ENCODE results near the gene MED31.
"Not testable (repeated sequence)": the region's sequence is repeated elsewhere in the genome, so short reads cannot be mapped to it uniquely, and the experiment has no call there.

MED31 gene

GRCh38 chr17:6676802-6677157 is 25.4 kb upstream of the MED31 start:
- no peak for DNase-seq

- no peak for DNase-seq
These were observed 23.9 kb upstream of the MED31 start for GRCh38 chr17:6675201-6675825.

DNA sequence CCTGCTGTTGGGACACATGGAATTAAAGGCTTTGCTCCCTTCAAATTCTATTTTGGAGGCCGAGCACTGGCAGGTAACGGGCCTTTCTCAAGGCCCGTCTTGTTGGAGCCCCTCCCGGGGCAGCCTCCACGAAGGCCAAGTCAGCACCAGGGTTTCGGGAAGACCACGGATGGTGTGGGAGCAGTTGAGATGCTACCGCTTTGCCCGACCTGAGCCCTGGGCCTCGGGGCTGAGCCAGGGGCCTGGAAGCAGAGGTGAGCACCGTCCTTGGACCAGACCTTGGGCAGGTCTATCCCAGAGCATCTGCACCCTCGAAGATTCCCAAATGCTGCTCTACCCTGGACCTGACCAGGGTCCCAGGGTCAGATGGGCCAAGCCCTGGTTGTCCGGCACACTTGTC is 23.2 kb upstream of the MED31 start:
- DNase-seq: no peak

DNA sequence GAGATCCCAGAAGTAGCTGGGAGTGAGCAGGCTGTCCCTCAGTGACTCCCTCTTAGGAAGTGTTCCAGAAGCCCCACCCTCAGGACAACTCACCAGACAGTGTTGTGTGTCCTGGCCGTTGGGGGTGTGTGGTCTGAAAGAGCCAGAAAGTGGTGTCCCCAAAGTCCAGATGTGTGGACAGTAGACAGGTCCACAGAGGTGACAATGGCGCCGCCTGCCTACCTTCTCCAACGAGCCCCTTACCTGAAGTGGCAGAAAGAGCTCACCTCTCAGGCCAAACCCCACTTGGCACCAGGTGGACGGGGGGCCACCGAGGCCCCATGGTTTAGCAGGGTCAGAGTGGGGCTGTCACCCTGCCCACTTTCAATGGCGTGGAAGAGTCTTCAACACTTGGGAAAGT is 20.0 kb upstream of the MED31 start:
- DNase-seq: no peak

DNA sequence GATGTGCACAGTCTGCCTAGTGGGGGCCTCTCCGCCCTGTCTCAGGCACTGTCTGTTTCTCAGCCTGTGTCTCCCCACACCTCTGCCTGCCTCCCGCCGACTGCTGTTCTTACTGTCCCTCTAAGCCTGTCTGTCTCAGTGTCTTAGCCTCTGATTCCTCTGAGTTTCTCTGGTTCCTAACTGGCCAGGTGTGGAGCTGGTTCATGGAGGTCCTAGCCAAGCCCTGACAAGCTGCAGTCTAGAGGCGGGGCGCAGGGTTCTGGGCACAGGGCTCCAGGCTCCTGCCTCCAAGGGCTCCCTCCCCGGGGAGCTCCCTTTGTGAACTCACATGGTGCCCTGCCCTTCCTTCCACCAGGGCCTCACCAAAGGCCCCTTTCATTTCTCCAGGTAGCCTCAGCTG is 19.6 kb upstream of the MED31 start:
- DNase-seq: no peak

- DNase-seq: no peak
These were observed 19.2 kb upstream of the MED31 start for GRCh38 chr17:6670571-6670970.

DNA sequence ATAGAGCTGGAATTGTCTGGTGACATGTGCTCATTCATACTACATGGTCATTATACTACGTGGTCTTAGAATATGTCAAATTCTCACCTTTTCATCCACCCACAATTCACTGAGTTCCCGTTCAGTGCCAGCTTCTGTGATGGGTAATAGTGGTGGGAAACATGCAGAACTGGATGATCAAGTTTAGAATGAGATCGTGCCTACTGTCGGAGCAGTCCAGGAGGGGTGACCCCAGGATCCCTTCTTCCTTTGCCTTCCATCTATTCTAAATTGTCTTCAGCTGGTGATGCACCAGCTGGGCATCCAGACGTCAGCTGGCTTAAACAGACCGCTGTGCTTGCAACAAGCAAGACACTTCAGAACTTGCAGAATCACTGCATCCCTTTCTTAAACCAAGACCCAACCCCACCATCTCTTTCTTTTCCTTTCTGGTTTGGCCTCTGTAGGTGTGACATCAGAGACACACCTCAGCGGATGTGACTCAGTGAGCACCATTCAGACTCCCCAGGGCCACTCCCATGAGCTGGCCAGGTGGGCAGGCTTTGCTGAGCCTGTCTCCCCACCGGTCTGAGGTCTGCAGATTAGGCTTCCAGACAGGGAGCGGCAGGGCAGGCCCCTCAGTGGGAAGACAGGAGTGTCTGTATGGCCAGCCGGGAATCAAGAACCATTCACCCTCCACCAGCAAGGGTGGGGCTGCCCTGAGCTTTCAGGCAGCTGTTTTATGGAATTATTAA is 18.2 kb upstream of the MED31 start:
- DNase-seq: no peak

DNA sequence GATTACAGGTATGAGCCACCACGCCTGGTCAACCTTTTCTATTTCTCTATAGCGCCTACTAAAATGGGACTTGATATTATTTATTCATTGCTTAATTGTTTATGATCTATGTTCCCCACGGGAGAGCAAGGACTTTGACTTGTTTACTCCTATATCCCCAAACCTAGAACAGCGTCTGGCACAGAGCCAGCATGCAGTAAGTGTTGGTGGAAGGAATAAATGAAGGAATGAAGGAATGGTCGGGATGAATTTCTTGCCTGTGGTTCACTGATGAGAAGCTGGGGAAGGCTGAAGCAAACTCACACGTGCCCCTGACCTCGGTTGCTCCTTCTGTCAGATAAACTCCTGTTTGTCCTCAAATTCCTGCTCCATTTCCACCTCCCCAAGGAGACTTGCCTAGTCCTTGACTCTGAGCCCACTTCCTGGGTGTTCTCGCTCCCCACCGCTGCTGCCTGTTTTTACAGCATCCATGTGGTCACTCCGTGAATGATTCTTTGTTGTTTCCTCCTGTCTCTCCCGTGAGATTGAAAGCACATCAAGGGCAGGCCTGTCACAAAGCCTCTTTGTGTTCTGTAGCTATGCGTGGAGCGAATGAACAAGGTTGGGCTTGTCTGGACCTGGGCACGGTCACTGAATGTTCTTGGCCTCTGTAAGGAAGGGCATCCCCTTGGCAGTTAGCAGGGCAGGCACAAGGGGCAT is 17.5 kb upstream of the MED31 start:
- DNase-seq: no peak

GRCh38 chr17:6668219-6668618 is 16.8 kb upstream of the MED31 start:
- DNase-seq: no peak

DNA sequence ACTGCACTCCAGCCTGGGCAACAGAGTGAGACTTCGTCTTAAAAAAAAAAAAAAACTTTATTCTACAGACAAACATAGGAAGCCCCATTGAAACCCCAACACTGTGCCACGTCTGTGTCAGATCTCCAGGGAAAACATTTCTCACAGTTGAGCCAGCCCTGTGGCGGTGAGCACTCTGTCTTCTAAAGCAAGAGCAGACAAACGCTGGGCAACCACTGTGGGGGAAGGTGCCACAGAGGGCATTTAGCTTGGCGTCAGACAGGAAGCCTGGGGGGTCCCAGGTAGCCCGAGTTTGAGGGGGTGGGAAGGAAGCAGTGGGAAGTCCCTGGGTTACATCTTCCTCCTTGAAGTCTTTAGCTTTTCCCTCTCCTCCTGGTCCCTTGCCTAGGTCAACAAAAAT is 16.1 kb upstream of the MED31 start:
- no peak for DNase-seq

DNA sequence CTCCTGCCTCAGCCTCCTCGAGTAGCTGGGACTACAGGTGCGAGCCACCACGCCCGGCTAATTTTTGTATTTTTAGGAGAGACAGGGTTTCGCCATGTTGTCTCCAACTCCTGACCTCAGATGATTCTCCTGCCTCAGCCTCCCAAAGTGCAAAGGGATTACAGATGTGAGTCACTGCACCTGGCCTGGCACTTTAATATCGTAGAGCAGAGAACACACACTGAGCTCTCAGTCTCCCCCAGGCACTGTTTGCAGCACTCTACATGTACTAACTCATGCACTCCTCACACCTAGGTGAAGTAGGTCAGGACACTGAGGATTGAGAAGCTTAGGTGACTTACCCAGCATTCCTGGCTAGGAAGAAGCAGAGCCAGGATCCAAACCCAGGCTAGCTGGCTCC is 15.2 kb upstream of the MED31 start:
- no peak for DNase-seq

DNA sequence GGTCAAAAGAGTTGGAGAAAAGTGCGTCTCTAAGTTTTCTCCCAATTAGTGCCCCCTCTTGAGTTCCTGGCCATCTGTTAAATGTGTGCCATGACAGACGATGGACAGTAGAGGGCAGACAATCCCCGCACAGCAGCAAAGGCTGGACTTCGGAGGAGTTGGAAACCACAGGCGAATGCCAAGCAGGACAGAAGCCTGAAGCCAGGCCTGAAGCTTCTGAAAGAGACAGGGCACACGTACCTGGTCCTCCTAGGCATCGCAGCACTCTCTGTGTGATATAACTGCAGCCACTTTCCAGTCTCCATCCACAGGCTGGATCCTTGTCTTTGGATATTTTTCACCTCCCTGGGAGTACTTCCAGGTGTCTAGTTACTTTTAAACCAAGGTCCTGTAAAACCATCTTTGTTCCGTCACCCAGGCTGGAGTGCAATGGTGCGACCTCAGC is 14.7 kb upstream of the MED31 start:
- peak; percentile 19 to 39 for DNase-seq

DNA sequence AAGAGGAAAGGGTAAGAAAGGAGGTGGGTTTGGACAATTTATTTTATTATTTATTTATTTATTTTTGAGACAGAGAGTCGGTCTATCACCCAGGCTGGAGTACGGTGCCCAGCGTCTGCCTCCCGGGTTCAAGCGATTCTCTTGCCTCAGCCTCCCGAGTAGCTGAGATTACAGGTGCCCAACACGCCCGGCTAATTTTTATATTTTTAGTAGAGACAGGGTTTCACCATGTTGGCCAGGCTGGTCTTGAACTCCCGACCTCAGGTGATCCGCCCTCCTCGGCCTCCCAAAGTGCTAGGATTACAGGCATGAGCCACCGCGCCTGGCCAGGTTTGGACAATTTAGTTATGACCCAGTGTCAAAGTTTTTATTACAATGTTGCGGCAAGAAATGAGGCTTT is 11.8 kb upstream of the MED31 start:
- DNase-seq: not testable (repeated sequence)

GRCh38 chr17:6661464-6661848 is 10.1 kb upstream of the MED31 start:
- no peak for DNase-seq

GRCh38 chr17:6660805-6661463 is 9.5 kb upstream of the MED31 start:
- DNase-seq: no peak

DNA sequence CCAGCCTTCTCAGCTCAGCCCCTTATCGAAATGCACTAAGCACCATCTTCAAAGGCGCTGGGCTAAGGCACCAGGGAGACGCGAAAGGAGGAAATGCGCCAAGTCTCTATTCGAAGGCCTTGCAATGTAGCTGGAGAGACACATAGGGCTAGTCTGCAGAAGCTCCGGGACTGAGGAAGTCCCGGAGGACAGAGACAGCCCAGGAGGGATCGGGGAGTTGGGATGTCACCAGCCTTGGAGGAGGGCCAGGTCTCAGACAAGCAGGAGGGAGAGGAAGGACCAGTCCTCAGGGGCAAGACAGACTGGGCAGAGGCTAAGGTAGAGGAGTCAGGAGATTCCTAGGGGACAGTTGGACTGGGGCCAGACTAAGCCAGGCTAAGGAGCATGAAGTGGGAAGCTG is 8.7 kb upstream of the MED31 start:
- DNase-seq: no peak

DNA sequence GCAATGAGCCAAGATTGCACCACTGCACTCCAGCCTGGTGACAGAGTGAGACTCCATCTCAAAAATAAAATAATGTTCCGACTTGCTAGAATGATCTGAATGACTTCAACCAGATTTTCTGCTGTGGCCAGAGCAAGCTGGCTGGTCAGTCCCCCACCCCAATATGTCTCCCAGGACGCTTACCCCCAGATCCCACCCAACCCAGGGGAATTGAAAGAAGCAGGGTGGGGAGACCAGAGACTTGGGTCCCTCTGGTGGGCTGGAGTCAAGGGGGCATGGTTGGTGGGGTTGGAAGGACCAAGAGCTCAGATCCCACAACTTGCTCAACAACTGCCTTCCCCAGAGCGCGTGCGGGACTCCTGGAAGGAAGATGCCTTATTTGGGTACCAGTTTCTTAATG is 7.0 kb upstream of the MED31 start:
- not testable (repeated sequence) for DNase-seq

DNA sequence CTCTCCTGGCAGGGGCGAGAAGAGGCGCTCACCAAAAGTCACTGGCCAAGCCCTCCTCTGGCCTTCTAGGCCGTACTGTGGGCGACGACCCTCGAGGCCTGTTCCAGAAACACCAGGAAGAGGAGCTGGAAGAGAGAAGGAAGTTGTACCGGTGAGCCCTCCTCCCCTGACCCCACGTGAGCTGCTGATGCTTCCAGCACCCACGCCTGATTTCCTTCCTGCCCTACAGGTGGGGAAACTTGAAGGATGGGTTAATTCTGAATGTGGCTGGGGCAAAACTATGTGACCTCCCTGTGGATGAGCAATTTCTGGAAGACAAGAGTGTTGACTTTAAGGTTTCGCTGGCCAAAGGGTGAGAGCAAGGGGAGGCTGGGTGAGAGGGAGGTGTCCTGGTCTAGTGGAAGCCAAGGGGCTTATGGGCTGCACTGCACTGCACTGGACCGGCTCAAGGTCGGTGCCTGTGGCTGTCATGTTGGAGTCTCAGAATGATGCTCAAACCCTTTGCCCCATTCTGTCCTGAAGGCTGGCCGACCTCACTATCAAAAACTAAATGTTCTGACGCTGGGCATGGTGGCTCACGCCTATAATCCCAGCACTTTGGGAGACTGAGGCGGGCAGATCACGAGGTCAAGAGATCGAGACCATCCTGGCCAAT is 6.4 kb upstream of the MED31 start:
- no peak for DNase-seq

GRCh38 chr17:6656797-6657632 is 5.6 kb upstream of the MED31 start:
- DNase-seq: peak; percentile 59 to 63

DNA sequence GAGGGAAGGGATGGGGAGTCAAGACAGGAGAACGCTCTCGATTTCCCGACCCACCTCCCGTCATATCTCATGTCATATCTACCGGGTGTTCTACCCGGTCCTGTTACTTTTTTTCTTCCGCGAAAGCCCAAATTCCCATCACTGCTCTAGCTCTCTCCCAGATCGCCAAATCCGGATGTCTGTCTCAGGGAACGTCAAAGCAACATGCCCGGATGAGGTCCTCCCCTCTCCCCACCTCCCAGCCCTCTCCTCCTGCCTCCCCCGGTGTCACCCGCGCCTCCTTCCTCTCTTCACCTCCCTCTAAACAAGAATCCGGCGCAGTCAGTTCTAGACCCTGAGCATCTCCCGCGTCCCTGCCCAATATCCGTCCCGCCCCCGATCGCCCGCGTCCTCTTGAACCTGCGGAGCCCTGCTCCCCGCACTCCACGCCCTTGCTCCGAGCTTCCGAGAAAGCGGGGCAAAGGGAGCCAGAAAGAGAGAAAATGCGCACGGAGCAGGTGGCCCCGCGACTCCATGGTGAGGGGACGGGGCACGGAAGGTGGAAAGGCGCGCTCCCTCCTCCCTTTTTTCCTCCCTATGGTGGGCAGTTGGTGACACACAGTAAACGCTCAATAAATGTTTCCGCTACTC is 4.4 kb upstream of the MED31 start:
- not testable (repeated sequence) for DNase-seq

DNA sequence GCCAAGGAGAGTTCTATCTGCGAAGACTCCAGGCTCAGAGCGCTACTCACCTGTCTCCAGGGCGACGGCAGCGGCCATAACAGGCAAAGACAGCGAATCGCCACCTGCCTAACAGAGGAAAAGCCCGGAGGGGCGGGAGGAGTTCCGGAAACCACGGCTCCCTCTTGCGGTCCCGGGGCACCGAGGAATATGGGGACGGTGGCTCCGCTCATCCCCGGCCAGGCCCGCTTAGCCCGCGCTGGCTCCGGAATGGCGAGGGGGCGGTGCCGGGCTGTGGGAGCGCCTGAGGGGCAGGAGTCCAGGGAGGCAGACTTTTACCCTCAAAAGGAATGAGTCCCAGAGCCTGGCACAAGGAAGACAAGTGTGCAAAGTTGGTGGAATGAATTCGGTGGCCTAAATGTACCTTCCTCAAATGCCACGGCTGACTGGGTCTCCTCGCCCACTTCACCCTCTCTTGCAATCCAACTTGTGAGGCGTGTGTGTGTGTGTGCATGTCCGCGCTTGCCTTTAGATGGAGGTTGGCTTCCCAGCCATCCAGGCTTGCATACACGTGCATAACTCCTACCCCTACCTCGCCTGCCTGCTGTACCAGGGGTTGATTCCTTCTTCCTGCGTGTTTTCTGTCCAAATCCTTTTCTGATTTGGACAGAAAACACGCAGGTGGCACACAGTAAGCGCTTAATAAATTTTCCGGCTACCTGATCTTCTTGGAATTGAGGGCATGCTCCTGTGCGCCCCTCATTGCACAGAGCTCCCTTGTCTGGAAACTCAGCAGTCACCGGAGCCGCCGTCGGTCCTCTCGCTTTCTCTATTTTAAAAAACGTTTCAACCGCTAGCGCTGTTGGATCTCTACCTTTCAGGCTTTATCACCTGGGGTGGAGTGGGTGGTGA is 3.7 kb upstream of the MED31 start:
- no peak for DNase-seq

Data from activated CD4-positive, alpha-beta T cell treated with anti-CD3 and anti-CD28 coated beads for 4 hours (primary cell).